ENCODE data around the gene ZNF215.

Gene ZNF215

DNA sequence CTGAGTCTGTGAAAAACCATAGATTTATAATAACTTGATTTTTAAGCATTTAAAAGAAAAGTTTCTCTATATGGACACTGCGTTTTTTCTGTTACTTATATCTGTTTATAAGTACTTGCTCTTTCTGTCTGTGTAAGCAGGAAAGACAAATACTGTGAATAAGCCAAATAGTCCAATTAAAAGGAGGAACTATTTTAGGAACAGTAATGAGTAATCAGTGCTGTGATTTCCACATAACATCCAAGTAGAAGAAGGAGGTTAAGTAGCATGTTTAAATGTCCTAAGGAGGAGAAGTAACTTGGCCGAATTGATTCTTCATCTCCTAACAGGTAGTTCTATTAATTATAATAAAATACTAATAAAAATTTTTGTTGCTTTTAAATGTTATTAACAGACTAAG lies 53.1 kb downstream of the ZNF215 start:
- Histone ChIP-seq H3K4me1 (ENCODE audit: control insufficient read depth in 1 of 2, insufficient read depth in 1 of 2, low read depth in 1 of 2, low read length in 1 of 2) (no peaks in the 10 kb centered on the region), H3K27me3 (no peaks in the 10 kb centered on the region), H3K36me3 (no peaks in the 10 kb centered on the region), H3K4me3 (ENCODE audit: low read depth in 1 of 2, low read length in 1 of 2) (no peak overlapping the region), H3K9me3 (no peaks in the 10 kb centered on the region), H3K27ac (no peak overlapping the region)
- TF ChIP-seq, protein P1, sequence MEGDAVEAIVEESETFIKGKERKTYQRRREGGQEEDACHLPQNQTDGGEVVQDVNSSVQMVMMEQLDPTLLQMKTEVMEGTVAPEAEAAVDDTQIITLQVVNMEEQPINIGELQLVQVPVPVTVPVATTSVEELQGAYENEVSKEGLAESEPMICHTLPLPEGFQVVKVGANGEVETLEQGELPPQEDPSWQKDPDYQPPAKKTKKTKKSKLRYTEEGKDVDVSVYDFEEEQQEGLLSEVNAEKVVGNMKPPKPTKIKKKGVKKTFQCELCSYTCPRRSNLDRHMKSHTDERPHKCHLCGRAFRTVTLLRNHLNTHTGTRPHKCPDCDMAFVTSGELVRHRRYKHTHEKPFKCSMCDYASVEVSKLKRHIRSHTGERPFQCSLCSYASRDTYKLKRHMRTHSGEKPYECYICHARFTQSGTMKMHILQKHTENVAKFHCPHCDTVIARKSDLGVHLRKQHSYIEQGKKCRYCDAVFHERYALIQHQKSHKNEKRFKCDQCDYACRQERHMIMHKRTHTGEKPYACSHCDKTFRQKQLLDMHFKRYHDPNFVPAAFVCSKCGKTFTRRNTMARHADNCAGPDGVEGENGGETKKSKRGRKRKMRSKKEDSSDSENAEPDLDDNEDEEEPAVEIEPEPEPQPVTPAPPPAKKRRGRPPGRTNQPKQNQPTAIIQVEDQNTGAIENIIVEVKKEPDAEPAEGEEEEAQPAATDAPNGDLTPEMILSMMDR (IDR thresholded peaks at IDR 0.05), result no peak

DNA sequence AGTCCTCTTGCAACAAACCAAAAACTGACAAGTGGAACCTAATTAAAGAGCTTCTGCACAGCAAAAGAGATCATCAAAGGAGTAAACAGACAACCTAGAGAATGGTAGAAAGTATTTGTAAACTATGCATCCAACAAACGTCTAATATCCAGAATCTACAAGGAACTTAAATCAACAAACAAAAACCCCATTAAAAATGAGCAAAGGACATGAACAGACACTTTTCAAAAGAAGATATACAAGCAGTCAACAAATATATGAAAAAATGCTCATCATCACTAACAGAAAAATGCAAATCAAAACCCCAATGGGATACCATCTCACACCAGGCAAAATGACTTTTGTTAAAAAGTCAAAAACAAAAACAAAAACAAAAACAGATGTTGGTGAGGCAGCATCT lies 60.3 kb downstream of the ZNF215 start:
- TF ChIP-seq, protein P1 (IDR thresholded peaks at IDR 0.05), result no peak
- Histone ChIP-seq H3K27me3 (no peaks in the 10 kb centered on the region), H3K36me3 (no peaks in the 10 kb centered on the region), H3K9me3 (no peaks in the 10 kb centered on the region), H3K4me3 (ENCODE audit: low read depth in 1 of 2, low read length in 1 of 2) (no peak overlapping the region), H3K4me1 (ENCODE audit: control insufficient read depth in 1 of 2, insufficient read depth in 1 of 2, low read depth in 1 of 2, low read length in 1 of 2) (no peaks in the 10 kb centered on the region), H3K27ac (no peak overlapping the region)

DNA sequence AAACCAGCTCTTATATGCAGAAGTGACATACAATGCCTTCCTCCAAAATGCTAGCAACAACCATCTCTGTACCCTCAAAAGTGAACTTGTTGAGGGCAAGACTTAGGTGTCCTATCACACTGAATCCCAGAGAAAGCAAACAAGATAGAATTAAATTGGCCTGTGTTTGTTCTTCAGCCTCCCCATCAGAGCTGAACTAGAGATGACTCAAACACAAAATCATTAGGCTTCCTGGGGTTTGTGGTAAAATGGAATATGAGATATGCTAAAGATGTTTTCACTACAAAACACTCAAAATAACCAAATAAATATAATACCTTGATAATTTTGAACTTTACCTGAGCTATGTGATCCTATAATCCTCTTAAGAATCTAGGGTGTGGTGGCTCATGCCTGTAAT lies 62.3 kb downstream of the ZNF215 start:
- Histone ChIP-seq H3K27ac (no peak overlapping the region), H3K4me3 (ENCODE audit: low read depth in 1 of 2, low read length in 1 of 2) (no peak overlapping the region), H3K4me1 (ENCODE audit: control insufficient read depth in 1 of 2, insufficient read depth in 1 of 2, low read depth in 1 of 2, low read length in 1 of 2) (no peaks in the 10 kb centered on the region), H3K36me3 (no peaks in the 10 kb centered on the region), H3K9me3 (no peaks in the 10 kb centered on the region), H3K27me3 (no peaks in the 10 kb centered on the region)
- TF ChIP-seq, protein P1 (IDR thresholded peaks at IDR 0.05), result no peak

DNA sequence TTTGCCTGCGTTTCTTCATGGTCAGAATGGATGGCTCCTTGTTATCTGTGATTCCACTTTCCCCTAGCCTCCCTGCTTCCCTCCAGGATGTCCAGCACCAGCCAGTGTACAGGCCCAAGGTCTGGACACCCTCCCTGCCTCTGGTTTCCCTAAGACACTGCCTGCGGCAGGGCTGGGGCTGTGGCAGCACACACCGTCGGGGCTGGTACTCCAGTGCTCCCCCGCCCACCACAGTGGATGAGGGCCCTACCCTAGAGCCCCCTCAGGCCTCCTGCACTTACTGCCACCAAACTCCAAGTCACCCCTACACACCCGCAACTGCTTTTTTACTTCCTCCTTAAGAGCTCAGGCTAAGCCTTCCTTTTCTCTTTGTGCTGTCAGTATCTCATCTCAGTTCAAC lies 65.0 kb downstream of the ZNF215 start:
- no peaks in the 10 kb centered on the region for H3K27me3 ChIP-seq
- H3K27ac ChIP-seq, result no peak overlapping the region
- no peak overlapping the region for H3K4me3 ChIP-seq (ENCODE audit: low read depth in 1 of 2, low read length in 1 of 2)
- no peaks in the 10 kb centered on the region for H3K9me3 ChIP-seq
- H3K36me3 ChIP-seq, result no peaks in the 10 kb centered on the region
- no peaks in the 10 kb centered on the region for H3K4me1 ChIP-seq (ENCODE audit: control insufficient read depth in 1 of 2, insufficient read depth in 1 of 2, low read depth in 1 of 2, low read length in 1 of 2)
- TF ChIP-seq, protein P1 (IDR thresholded peaks at IDR 0.05), result no peak

DNA sequence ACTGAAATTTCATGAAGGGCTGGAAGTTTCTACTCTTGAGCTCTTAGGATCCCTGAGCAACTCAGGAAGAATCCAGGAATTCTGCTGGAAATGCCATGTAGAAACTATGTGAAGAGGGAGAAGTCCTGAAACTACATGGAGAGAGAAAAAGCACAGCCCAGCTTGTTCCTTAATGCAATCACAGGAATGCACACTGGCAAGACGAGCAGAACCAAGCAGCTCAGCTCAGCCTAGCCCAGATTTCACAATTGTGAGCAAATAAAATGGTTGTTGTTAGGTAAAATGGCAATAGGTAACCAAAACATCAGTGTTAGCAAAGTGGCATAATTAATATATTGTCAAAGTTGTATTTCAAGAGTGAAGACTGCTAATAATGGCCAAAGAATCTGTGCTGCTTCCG lies 65.8 kb downstream of the ZNF215 start:
- no peaks in the 10 kb centered on the region for H3K9me3 ChIP-seq
- TF ChIP-seq, protein P1 (IDR thresholded peaks at IDR 0.05), result no peak
- H3K4me3 ChIP-seq (ENCODE audit: low read depth in 1 of 2, low read length in 1 of 2), result no peak overlapping the region
- no peaks in the 10 kb centered on the region for H3K36me3 ChIP-seq
- H3K27me3 ChIP-seq, result no peaks in the 10 kb centered on the region
- H3K27ac ChIP-seq, result no peak overlapping the region
- no peaks in the 10 kb centered on the region for H3K4me1 ChIP-seq (ENCODE audit: control insufficient read depth in 1 of 2, insufficient read depth in 1 of 2, low read depth in 1 of 2, low read length in 1 of 2)

All from neutrophil (primary cell).